Duodenal mucosa (tissue), 2 donors: Measurements from ENCODE around the gene ADNP2.

ENCODE experiments used
- H3K27ac ChIP-seq: one replicate; pipeline ENCODE4 v1.7.0; 2013; ENCODE audit warnings: low read depth, low read length
- H3K27me3 ChIP-seq, 2 donors: one replicate each; pipeline ENCODE4 v1.7.0; 2013; ENCODE audit warnings: low read length in 2 of 2, control low read depth in 1 of 2; ENCODE audit not compliant: insufficient read depth in 2 of 2, control insufficient read depth in 1 of 2
- H3K36me3 ChIP-seq, 2 donors: one replicate each; pipeline ENCODE4 v1.7.0; 2013; ENCODE audit warnings: low read length in 2 of 2, control low read depth in 1 of 2; ENCODE audit not compliant: insufficient read depth in 2 of 2, control insufficient read depth in 1 of 2
- H3K4me1 ChIP-seq, 2 donors: one replicate each; pipeline ENCODE4 v1.7.0; 2013; ENCODE audit warnings: low read length in 2 of 2, control low read depth in 1 of 2; ENCODE audit not compliant: insufficient read depth in 2 of 2, control insufficient read depth in 1 of 2
- H3K4me3 ChIP-seq, 2 donors: one replicate each; pipeline ENCODE4 v1.7.0; 2013; ENCODE audit warnings: low read length in 2 of 2, low read depth in 1 of 2
- H3K9ac ChIP-seq, 2 donors: one replicate each; pipeline ENCODE4 v1.7.0; 2013; ENCODE audit warnings: low read length in 2 of 2, low read depth in 1 of 2
- H3K9me3 ChIP-seq, 2 donors: one replicate each; pipeline ENCODE4 v1.7.0; 2013; ENCODE audit warnings: low read length in 2 of 2, control low read depth in 1 of 2; ENCODE audit not compliant: control insufficient read depth in 1 of 2

ADNP2 gene

GRCh38 chr18:80168982-80169381 lies 59.9 kb downstream of the ADNP2 start:
- Histone ChIP-seq H3K9ac (no peak overlapping the region), H3K9me3 (peaks cover 7 to 11% of the 10 kb centered on the region in 2 donors), H3K36me3 (no peaks in the 10 kb centered on the region), H3K4me3 (no peak overlapping the region), H3K27me3 (peaks cover 0 to 7% of the 10 kb centered on the region in 2 donors), H3K27ac (no peak overlapping the region), H3K4me1 (no peaks in the 10 kb centered on the region)

- Histone ChIP-seq H3K4me3 (no peak overlapping the region), H3K27ac (no peak overlapping the region), H3K27me3 (peaks cover 0 to 7% of the 10 kb centered on the region in 2 donors), H3K36me3 (no peaks in the 10 kb centered on the region), H3K9me3 (peaks cover 5% of the 10 kb centered on the region in 2 donors), H3K4me1 (no peaks in the 10 kb centered on the region), H3K9ac (no peak overlapping the region)
Measured at GRCh38 chr18:80169607-80170006, 60.5 kb downstream of the ADNP2 start.

GRCh38 chr18:80170395-80171053 lies 61.5 kb downstream of the ADNP2 start:
- H3K36me3 ChIP-seq: no peaks in the 10 kb centered on the region
- no peak overlapping the region for H3K27ac ChIP-seq
- H3K9me3 ChIP-seq: no peaks in the 10 kb centered on the region
- H3K27me3 ChIP-seq: peaks cover 0 to 7% of the 10 kb centered on the region in 2 donors
- H3K4me1 ChIP-seq: no peaks in the 10 kb centered on the region
- no peak overlapping the region for H3K9ac ChIP-seq
- H3K4me3 ChIP-seq: no peak overlapping the region

GRCh38 chr18:80171054-80171872 lies 62.2 kb downstream of the ADNP2 start:
- H3K36me3 ChIP-seq: no peaks in the 10 kb centered on the region
- H3K4me3 ChIP-seq: peak overlapping the region in 1 of 2 donors; percentile 4

GRCh38 chr18:80172056-80172455 lies 63.0 kb downstream of the ADNP2 start:
- Histone ChIP-seq H3K36me3 (no peaks in the 10 kb centered on the region), H3K27ac (no peak overlapping the region), H3K9ac (no peak overlapping the region), H3K4me1 (no peaks in the 10 kb centered on the region), H3K4me3 (no peak overlapping the region), H3K27me3 (peaks cover 0 to 7% of the 10 kb centered on the region in 2 donors), H3K9me3 (no peaks in the 10 kb centered on the region)

More at GRCh38 chr18:80171054-80171872, 62.2 kb downstream of the ADNP2 start:
- no peaks in the 10 kb centered on the region for H3K4me1 ChIP-seq
- H3K9me3 ChIP-seq: no peaks in the 10 kb centered on the region
- no peak overlapping the region for H3K27ac ChIP-seq
- no peak overlapping the region for H3K9ac ChIP-seq
- peaks cover 0 to 7% of the 10 kb centered on the region in 2 donors for H3K27me3 ChIP-seq

GRCh38 chr18:80173060-80173459 lies 64.0 kb downstream of the ADNP2 start:
- H3K4me1 ChIP-seq: no peaks in the 10 kb centered on the region
- H3K27ac ChIP-seq: no peak overlapping the region
- H3K36me3 ChIP-seq: no peaks in the 10 kb centered on the region
- no peaks in the 10 kb centered on the region for H3K9me3 ChIP-seq
- H3K9ac ChIP-seq: no peak overlapping the region
- H3K4me3 ChIP-seq: no peak overlapping the region
- H3K27me3 ChIP-seq: peaks cover 0 to 7% of the 10 kb centered on the region in 2 donors

GRCh38 chr18:80175451-80176204 lies 66.6 kb downstream of the ADNP2 start:
- no peak overlapping the region for H3K4me3 ChIP-seq

GRCh38 chr18:80176334-80177073 lies 67.4 kb downstream of the ADNP2 start:
- Histone ChIP-seq H3K36me3 (no peaks in the 10 kb centered on the region), H3K4me3 (no peak overlapping the region), H3K9ac (no peak overlapping the region), H3K27ac (no peak overlapping the region), H3K4me1 (no peaks in the 10 kb centered on the region), H3K9me3 (no peaks in the 10 kb centered on the region), H3K27me3 (peaks cover 0 to 5% of the 10 kb centered on the region in 2 donors)

More at GRCh38 chr18:80175451-80176204, 66.6 kb downstream of the ADNP2 start:
- Histone ChIP-seq H3K27me3 (peaks cover 0 to 7% of the 10 kb centered on the region in 2 donors), H3K27ac (no peak overlapping the region), H3K36me3 (no peaks in the 10 kb centered on the region), H3K4me1 (no peaks in the 10 kb centered on the region), H3K9ac (no peak overlapping the region), H3K9me3 (no peaks in the 10 kb centered on the region)

GRCh38 chr18:80177128-80177527 lies 68.1 kb downstream of the ADNP2 start:
- H3K4me1 ChIP-seq: no peaks in the 10 kb centered on the region
- no peaks in the 10 kb centered on the region for H3K36me3 ChIP-seq
- H3K9me3 ChIP-seq: no peaks in the 10 kb centered on the region
- no peak overlapping the region for H3K27ac ChIP-seq
- no peaks in the 10 kb centered on the region for H3K27me3 ChIP-seq
- H3K9ac ChIP-seq: no peak overlapping the region
- H3K4me3 ChIP-seq: no peak overlapping the region
